Lung (tissue), 12 donors: ENCODE results near the gene AXIN2. TPM values are rescaled to one million over a fixed set of nuclear protein-coding genes. Genes with fewer than 3 reads are reported as not detected.

Experiments used
- ATAC-seq: fragments of 200-7000 bp; cut with Tn5 transposase; one replicate; pipeline ENCODE4 v1.9.1; 2020; ENCODE audit warnings: moderate number of reproducible peaks; ENCODE audit not compliant: insufficient read depth, low FRiP score
- DNase-seq, 3 donors: peaks; one replicate each; pipeline ENCODE4 v3.0.0-alpha.2; 2013 to 2017
- H3K27ac ChIP-seq, 2 donors: one replicate each; pipeline ENCODE4 v1.5.1; 2013; ENCODE audit warnings: mild to moderate bottlenecking in 2 of 2, moderate library complexity in 2 of 2, control low read depth in 1 of 2, inconsistent platforms in 1 of 2, low read depth in 1 of 2, low read length in 1 of 2
- H3K27me3 ChIP-seq, 3 donors: one replicate each; pipeline ENCODE4 v1.5.1; 2013; ENCODE audit warnings: low read length in 2 of 3; ENCODE audit not compliant: control insufficient read depth in 3 of 3, insufficient read depth in 3 of 3
- H3K36me3 ChIP-seq, 4 donors: one replicate each; pipeline ENCODE4 v1.5.1; 2013; ENCODE audit warnings: low read length in 4 of 4, mild to moderate bottlenecking in 1 of 4, moderate library complexity in 1 of 4; ENCODE audit not compliant: control insufficient read depth in 4 of 4, insufficient read depth in 4 of 4
- H3K4me1 ChIP-seq, 5 donors: one replicate each; pipeline ENCODE4 v1.5.1; 2013; ENCODE audit warnings: low read length in 5 of 5, mild to moderate bottlenecking in 2 of 5, moderate library complexity in 1 of 5; ENCODE audit not compliant: control insufficient read depth in 5 of 5, insufficient read depth in 5 of 5
- H3K4me3 ChIP-seq: one replicate; pipeline ENCODE4 v1.5.1; 2013; ENCODE audit warnings: mild to moderate bottlenecking, control low read depth, moderate library complexity
- H3K9ac ChIP-seq, 2 donors: one replicate each; pipeline ENCODE4 v1.5.1; 2013; ENCODE audit warnings: low read length in 2 of 2, control low read depth in 1 of 2; ENCODE audit not compliant: insufficient read depth in 1 of 2
- H3K9me3 ChIP-seq, 4 donors: one replicate each; pipeline ENCODE4 v1.5.1; 2013; ENCODE audit warnings: low read length in 3 of 4, mild to moderate bottlenecking in 1 of 4, moderate library complexity in 1 of 4; ENCODE audit not compliant: control insufficient read depth in 4 of 4, insufficient read depth in 3 of 4
- WGBS, 2 donors: extraction: QIAGEN DNeasy Blood & Tissue Kit; methylation state at CpG; one replicate each; pipeline ENCODE4 v1.1.7; 2013; 5-methylcytosine and 5-hydroxymethylcytosine counted together
- polyA plus RNA-seq, 2 donors: library from polyadenylated mRNA; stranded (reverse); fragments of 200-250 nt; gene quantifications; one replicate each; pipeline ENCODE4 v1.2.1, GENCODE V29; 2013
- total RNA-seq, 2 donors: library from RNA; depleted of rRNA in 1 of 2; stranded (reverse); fragments of >200 nt in 1 of 2; gene quantifications; one replicate each; pipeline ENCODE4 v1.2.1, GENCODE V29; 2014 to 2021
- TF ChIP-seq, protein P1 (sequence below): IDR thresholded peaks from 2 replicates; pipeline ENCODE4 v1.5.1; 2012; ENCODE audit warnings: mild to moderate bottlenecking; ENCODE audit errors: control extremely low read depth, extremely low read depth
- donor health status: control.
- donor health status: control.
- donor health status: Bipolar disorder and iron deficiency.
- donor health status: healthy.
- donor health status: DM: yes; HTN: yes; CAD: no.

The AXIN2 gene
- total and polyA plus RNA-seq, 4 donors = 13.0 to 127 (median 36.8) TPM

DNA sequence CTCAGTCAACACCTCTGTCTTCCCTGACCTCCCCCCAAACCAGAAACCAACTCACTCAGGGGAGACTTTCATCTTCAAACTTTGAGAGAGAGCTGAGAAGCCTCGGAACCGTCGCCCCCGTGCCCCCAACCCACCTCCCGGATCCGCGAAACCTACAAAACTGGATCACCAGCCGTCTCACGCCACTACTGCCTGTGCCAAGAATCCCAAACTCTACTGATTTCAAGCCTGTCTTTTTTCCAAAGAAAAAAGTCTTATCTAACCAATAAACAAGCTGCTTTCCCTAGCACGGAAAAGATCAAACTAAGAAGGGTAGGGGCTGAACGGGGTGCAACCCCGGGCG is 2.0 kb downstream of the AXIN2 start:
- peak overlapping the region; percentile 33 to 74 for H3K9ac ChIP-seq
- ATAC-seq (no peak), DNase-seq (peak in 2 of 3 donors; percentile 44 to 51)
- H3K27ac ChIP-seq = peak overlapping the region; percentile 94 to 98
- no peaks in the 10 kb centered on the region for H3K9me3 ChIP-seq
- WGBS, 2 donors = 1 to 3% methylated on average over 13 of the region's 13 CpGs
- H3K36me3 ChIP-seq = peaks cover 0 to 18% (median 4%) of the 10 kb centered on the region in 4 donors
- H3K4me1 ChIP-seq = peaks cover 0 to 17% (median 12%) of the 10 kb centered on the region in 5 donors
- H3K4me3 ChIP-seq = peak overlapping the region; percentile 85
- H3K27me3 ChIP-seq = no peaks in the 10 kb centered on the region
- TF ChIP-seq, protein P1, sequence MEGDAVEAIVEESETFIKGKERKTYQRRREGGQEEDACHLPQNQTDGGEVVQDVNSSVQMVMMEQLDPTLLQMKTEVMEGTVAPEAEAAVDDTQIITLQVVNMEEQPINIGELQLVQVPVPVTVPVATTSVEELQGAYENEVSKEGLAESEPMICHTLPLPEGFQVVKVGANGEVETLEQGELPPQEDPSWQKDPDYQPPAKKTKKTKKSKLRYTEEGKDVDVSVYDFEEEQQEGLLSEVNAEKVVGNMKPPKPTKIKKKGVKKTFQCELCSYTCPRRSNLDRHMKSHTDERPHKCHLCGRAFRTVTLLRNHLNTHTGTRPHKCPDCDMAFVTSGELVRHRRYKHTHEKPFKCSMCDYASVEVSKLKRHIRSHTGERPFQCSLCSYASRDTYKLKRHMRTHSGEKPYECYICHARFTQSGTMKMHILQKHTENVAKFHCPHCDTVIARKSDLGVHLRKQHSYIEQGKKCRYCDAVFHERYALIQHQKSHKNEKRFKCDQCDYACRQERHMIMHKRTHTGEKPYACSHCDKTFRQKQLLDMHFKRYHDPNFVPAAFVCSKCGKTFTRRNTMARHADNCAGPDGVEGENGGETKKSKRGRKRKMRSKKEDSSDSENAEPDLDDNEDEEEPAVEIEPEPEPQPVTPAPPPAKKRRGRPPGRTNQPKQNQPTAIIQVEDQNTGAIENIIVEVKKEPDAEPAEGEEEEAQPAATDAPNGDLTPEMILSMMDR = no peak

DNA sequence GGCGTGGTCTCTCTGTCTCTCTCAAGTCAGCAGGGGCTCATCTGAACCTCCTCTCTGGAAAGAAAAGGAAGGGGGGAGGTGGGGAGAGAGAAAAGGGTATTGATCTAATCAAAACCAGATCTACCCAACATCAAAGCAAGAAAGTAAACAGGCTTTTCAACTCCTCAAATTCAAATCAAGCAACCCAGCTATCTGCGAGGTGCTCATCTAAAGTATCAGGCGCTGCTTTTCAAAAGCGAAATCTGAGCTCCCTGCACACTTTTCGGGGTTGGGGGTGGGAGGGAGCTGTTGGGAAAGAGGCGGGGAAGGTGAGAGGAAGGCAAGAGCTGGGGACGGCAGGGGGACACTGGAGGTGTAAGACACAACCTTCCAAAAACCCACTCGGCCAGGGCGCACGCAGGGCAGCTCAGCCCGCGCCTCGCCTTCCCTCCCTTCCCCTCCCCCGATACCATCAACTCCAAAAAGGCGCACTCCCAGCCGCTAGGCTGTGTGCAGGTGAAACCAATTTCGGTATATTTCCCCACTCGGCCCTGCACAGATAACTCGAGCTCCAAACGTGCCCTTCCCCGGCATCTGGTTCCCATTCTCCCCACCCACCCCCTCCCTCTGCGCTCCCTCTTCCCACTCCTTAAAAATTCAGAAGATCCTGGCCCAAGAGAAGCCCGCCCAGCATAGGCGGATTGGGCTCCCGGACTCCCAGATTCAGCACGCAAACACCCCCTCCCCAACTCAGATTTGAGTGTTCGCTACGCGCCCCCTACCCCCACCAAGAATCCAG is 2.6 kb downstream of the AXIN2 start:
- peaks cover 0 to 22% (median 11%) of the 10 kb centered on the region in 5 donors for H3K4me1 ChIP-seq
- H3K36me3 ChIP-seq = peaks cover 0 to 18% (median 4%) of the 10 kb centered on the region in 4 donors
- H3K9me3 ChIP-seq = no peaks in the 10 kb centered on the region
- H3K27me3 ChIP-seq = no peaks in the 10 kb centered on the region
- DNase-seq (peak in 2 of 3 donors; percentile 44 to 56), ATAC-seq (no peak)
- peak overlapping the region; percentile 33 to 74 for H3K9ac ChIP-seq
- TF ChIP-seq, protein P1 = no peak
- H3K27ac ChIP-seq = peak overlapping the region; percentile 94 to 98
- H3K4me3 ChIP-seq = peak overlapping the region; percentile 85
- 5% methylated on average over 27 to 29 of the region's 29 CpGs for WGBS, 2 donors

DNA sequence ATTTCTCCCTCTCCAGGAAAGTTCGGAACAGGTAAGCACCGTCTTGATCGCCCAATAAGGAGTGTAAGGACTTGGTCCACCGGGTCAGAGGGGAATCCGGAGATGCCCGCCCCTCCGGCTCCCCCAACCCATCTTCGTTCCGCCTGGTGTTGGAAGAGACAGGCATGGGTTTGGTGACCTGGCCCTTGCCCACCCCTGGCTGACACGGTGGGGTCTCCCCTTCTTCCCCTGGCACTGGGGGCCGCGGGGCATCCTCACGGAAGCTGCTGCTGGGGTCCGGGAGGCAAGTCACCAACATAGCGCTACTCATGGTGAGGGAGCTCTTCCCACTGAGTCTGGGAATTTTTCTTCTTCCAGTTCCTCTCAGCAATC is 3.2 kb downstream of the AXIN2 start:
- Histone ChIP-seq H3K4me1 (peaks cover 0 to 27% (median 8%) of the 10 kb centered on the region in 5 donors), H3K9ac (peak overlapping the region in 1 of 2 donors; percentile 61), H3K4me3 (peak overlapping the region; percentile 85), H3K27ac (peak overlapping the region in 1 of 2 donors; percentile 85), H3K27me3 (no peaks in the 10 kb centered on the region), H3K36me3 (peaks cover 0 to 18% (median 4%) of the 10 kb centered on the region in 4 donors), H3K9me3 (no peaks in the 10 kb centered on the region)
- 34 to 45% methylated on average over 15 of the region's 15 CpGs for WGBS, 2 donors
- TF ChIP-seq, protein P1 = no peak
- DNase-seq (no peak), ATAC-seq (no peak)
